Measurements from ENCODE around the gene CASZ1. TPM values are rescaled to one million over a fixed set of nuclear protein-coding genes. Genes with fewer than 3 reads are reported as not detected.

CASZ1 gene
- total RNA-seq, 1 donor from 2014 or later, result 63.6 TPM

- intact Hi-C loops (cut with DNase I), result no loop called here
- DNase-seq (no peak), ATAC-seq (no peak)
- Histone ChIP-seq H3K4me3 (no peak overlapping the region), H3K27ac (no peak overlapping the region), H3K9me3 (no peaks in the 10 kb centered on the region), H3K36me3 (no peaks in the 10 kb centered on the region), H3K27me3 (peaks cover 4% of the 10 kb centered on the region), H3K4me1 (no peaks in the 10 kb centered on the region)
- no peak for TF ChIP-seq CTCF (IDR thresholded peaks at IDR 0.05)
Measured at GRCh38 chr1:10784998-10785727, 11.3 kb downstream of the CASZ1 start.

GRCh38 chr1:10782491-10783244 lies 13.8 kb downstream of the CASZ1 start:
- DNase-seq, result no peak
- no peaks in the 10 kb centered on the region for H3K9me3 ChIP-seq
- ATAC-seq, result no peak
- H3K4me1 ChIP-seq, result no peaks in the 10 kb centered on the region
- no peaks in the 10 kb centered on the region for H3K27me3 ChIP-seq
- no peaks in the 10 kb centered on the region for H3K36me3 ChIP-seq
- H3K4me3 ChIP-seq, result no peak overlapping the region
- H3K27ac ChIP-seq, result no peak overlapping the region
- no peak for TF ChIP-seq CTCF (IDR thresholded peaks at IDR 0.05)
- intact Hi-C loops (cut with DNase I), result no loop called here

GRCh38 chr1:10781137-10781536 lies 15.3 kb downstream of the CASZ1 start:
- no peak for TF ChIP-seq CTCF (IDR thresholded peaks at IDR 0.05)
- Histone ChIP-seq H3K4me1 (no peaks in the 10 kb centered on the region), H3K27me3 (no peaks in the 10 kb centered on the region), H3K9me3 (no peaks in the 10 kb centered on the region), H3K27ac (no peak overlapping the region), H3K36me3 (no peaks in the 10 kb centered on the region), H3K4me3 (no peak overlapping the region)
- intact Hi-C loops (cut with DNase I), result no loop called here
- DNase-seq (no peak), ATAC-seq (no peak)

- Histone ChIP-seq H3K9me3 (no peaks in the 10 kb centered on the region), H3K4me1 (no peaks in the 10 kb centered on the region)
- ATAC-seq, result no peak
Measured at GRCh38 chr1:10779841-10780240, 16.6 kb downstream of the CASZ1 start.

GRCh38 chr1:10779201-10779600 lies 17.2 kb downstream of the CASZ1 start:
- DNase-seq (peak; percentile 73), ATAC-seq (peak; percentile 72)
- TF ChIP-seq CTCF (IDR thresholded peaks at IDR 0.05), result no peak
- Histone ChIP-seq H3K4me1 (no peaks in the 10 kb centered on the region), H3K27ac (no peak overlapping the region), H3K9me3 (no peaks in the 10 kb centered on the region), H3K27me3 (no peaks in the 10 kb centered on the region), H3K36me3 (no peaks in the 10 kb centered on the region), H3K4me3 (no peak overlapping the region)
- intact Hi-C loops (cut with DNase I), result no loop called here

More at GRCh38 chr1:10779841-10780240, 16.6 kb downstream of the CASZ1 start:
- no peak overlapping the region for H3K4me3 ChIP-seq
- no peaks in the 10 kb centered on the region for H3K36me3 ChIP-seq
- DNase-seq, result no peak
- no peaks in the 10 kb centered on the region for H3K27me3 ChIP-seq
- no peak for TF ChIP-seq CTCF (IDR thresholded peaks at IDR 0.05)
- no peak overlapping the region for H3K27ac ChIP-seq
- intact Hi-C loops (cut with DNase I), result no loop called here
